Activated naive CD4-positive, alpha-beta T cell treated with anti-CD3 and anti-CD28 coated beads for 36 hours (primary cell): Measurements from ENCODE around the gene EZR. TPM values are rescaled to one million over a fixed set of nuclear protein-coding genes. Genes with fewer than 3 reads are reported as not detected.
"Not testable (repeated sequence)": the region's sequence is repeated elsewhere in the genome, so short reads cannot be mapped to it uniquely, and the experiment has no call there.

Experiments used
- CTCF ChIA-PET: fragments of 350-600 bp; sonication (Branson Sonifier 250); formaldehyde crosslinking; loops from one replicate; lab custom pipeline; 2021; ENCODE audit warnings: antibody characterized with exemption; lab: Charles Lee
- DNase-seq: peaks from one replicate; pipeline ENCODE4 v3.0.0-alpha.2; 2020
- H3K27ac Mint-ChIP-seq: one replicate; pipeline ENCODE4 v1.8.0; 2021; ENCODE audit warnings: mild to moderate bottlenecking, mixed read lengths
- H3K27me3 Mint-ChIP-seq: one replicate; pipeline ENCODE4 v1.8.0; 2021; ENCODE audit warnings: low read depth, mixed read lengths
- H3K36me3 Mint-ChIP-seq: one replicate; pipeline ENCODE4 v1.8.0; 2021; ENCODE audit warnings: low read depth, mixed read lengths
- H3K4me1 Mint-ChIP-seq: one replicate; pipeline ENCODE4 v1.8.0; 2021; ENCODE audit warnings: low read depth, mixed read lengths
- H3K4me3 Mint-ChIP-seq: one replicate; pipeline ENCODE4 v1.8.0; 2021; ENCODE audit warnings: mild to moderate bottlenecking, moderate library complexity, mixed read lengths
- H3K9me3 Mint-ChIP-seq: one replicate; pipeline ENCODE4 v1.8.0; 2021; ENCODE audit warnings: mixed read lengths
- intact Hi-C: fragments of 100-400 bp; cut with micrococcal nuclease; formaldehyde crosslinking; loops from one replicate; pipeline ENCODE4 v1.15.1; 2023
- total RNA-seq, 2 experiments: library from RNA; stranded (reverse); gene quantifications; one replicate each; pipeline ENCODE4 v1.2.3, GENCODE V29; 2021

Gene EZR
- total RNA-seq, 2 experiments from 2014 or later, result 229 to 230 TPM

GRCh38 chr6:158838790-158839189, 19.6 kb upstream of the EZR start:
- H3K36me3 Mint-ChIP-seq, H3K9me3 Mint-ChIP-seq, H3K4me3 Mint-ChIP-seq, H3K27me3 Mint-ChIP-seq, DNase-seq, H3K4me1 Mint-ChIP-seq, H3K27ac Mint-ChIP-seq, intact Hi-C loops: not testable (repeated sequence)
- CTCF ChIA-PET, result interaction anchor here (0.6 kb wide), 2 partner anchors 141 to 286 kb away, joined by 3 read pairs; no protein-coding TSS in a partner anchor

- DNase-seq, result no peak
- H3K9me3 Mint-ChIP-seq, result peaks cover 3% of the 10 kb centered on the region
- H3K4me1 Mint-ChIP-seq, result no peaks in the 10 kb centered on the region
- no peaks in the 10 kb centered on the region for H3K27me3 Mint-ChIP-seq
- no peaks in the 10 kb centered on the region for H3K36me3 Mint-ChIP-seq
- no peak overlapping the region for H3K4me3 Mint-ChIP-seq
- CTCF ChIA-PET, result no interaction called here
- no peak overlapping the region for H3K27ac Mint-ChIP-seq
- intact Hi-C loops, result no loop called here
Measured at GRCh38 chr6:158837684-158838625, 18.8 kb upstream of the EZR start.

GRCh38 chr6:158836625-158837311, 17.6 kb upstream of the EZR start:
- H3K9me3 Mint-ChIP-seq, result peaks cover 3% of the 10 kb centered on the region
- intact Hi-C loops, result no loop called here
- H3K36me3 Mint-ChIP-seq, result no peaks in the 10 kb centered on the region
- CTCF ChIA-PET, result no interaction called here
- no peak overlapping the region for H3K4me3 Mint-ChIP-seq
- H3K27me3 Mint-ChIP-seq, result no peaks in the 10 kb centered on the region
- no peaks in the 10 kb centered on the region for H3K4me1 Mint-ChIP-seq
- DNase-seq, result no peak
- no peak overlapping the region for H3K27ac Mint-ChIP-seq

DNA sequence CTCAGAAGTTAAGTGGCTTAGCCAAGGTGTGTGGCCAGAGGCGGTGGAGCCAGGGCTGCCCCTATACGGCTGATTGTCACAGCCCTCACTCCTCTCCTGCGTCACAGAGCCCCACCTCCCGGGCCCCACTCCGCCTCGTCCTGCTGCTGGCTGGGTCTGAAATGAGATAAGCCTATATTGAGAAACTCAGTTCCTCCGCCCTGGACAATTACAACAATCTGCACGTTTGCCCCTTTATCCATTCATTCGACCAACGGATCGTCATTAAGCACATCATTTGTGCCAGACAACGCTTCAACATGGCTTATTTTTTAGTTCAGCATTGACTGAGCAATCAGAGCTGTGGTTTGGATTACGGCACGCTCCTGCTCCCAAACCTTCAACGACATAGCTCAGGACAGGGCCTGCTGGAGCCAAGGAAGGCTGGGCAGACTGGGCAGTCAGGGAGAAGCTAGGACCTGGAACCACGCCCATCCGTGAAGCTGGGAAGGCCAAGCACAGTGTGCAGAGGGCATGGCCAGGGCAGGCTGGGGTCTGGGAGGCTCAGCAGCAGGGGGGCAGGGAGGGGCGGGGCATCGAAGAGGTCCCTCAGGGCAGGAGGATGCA, 16.6 kb upstream of the EZR start:
- no peaks in the 10 kb centered on the region for H3K27me3 Mint-ChIP-seq
- intact Hi-C loops, result no loop called here
- no peak overlapping the region for H3K4me3 Mint-ChIP-seq
- no peak overlapping the region for H3K27ac Mint-ChIP-seq
- CTCF ChIA-PET, result no interaction called here
- H3K36me3 Mint-ChIP-seq, result no peaks in the 10 kb centered on the region
- peaks cover 3% of the 10 kb centered on the region for H3K9me3 Mint-ChIP-seq
- DNase-seq, result no peak
- H3K4me1 Mint-ChIP-seq, result no peaks in the 10 kb centered on the region

GRCh38 chr6:158834675-158835385, 15.7 kb upstream of the EZR start:
- H3K9me3 Mint-ChIP-seq, result no peaks in the 10 kb centered on the region
- H3K36me3 Mint-ChIP-seq, result no peaks in the 10 kb centered on the region
- intact Hi-C loops, result no loop called here
- no peak overlapping the region for H3K4me3 Mint-ChIP-seq
- H3K27ac Mint-ChIP-seq, result no peak overlapping the region
- no peaks in the 10 kb centered on the region for H3K27me3 Mint-ChIP-seq
- DNase-seq, result no peak
- H3K4me1 Mint-ChIP-seq, result no peaks in the 10 kb centered on the region
- CTCF ChIA-PET, result no interaction called here

DNA sequence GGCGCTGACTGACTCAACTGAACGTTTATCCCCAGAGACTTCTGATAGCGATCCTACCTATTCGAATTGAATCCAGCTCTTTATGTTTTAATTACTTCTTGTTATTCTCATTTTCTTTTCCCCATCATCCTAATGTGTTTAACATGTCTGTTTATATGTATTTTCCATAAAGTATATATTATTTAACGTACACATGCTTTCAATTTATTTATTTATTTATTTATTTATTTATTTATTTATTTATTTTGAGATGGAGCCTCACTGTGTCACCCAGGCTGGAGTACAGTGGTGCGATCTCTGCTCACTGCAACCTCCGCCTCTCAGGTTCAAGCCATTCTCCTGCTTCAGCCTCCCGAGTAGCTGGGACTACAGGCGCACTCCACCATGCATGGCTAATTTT, 13.6 kb upstream of the EZR start:
- H3K4me3 Mint-ChIP-seq, H3K27me3 Mint-ChIP-seq, DNase-seq, H3K9me3 Mint-ChIP-seq, intact Hi-C loops, H3K27ac Mint-ChIP-seq, H3K36me3 Mint-ChIP-seq, H3K4me1 Mint-ChIP-seq: not testable (repeated sequence)
- CTCF ChIA-PET, result interaction anchor here (1.5 kb wide), 1 partner anchor 10 kb away, joined by 3 read pairs; no protein-coding TSS in a partner anchor

DNA sequence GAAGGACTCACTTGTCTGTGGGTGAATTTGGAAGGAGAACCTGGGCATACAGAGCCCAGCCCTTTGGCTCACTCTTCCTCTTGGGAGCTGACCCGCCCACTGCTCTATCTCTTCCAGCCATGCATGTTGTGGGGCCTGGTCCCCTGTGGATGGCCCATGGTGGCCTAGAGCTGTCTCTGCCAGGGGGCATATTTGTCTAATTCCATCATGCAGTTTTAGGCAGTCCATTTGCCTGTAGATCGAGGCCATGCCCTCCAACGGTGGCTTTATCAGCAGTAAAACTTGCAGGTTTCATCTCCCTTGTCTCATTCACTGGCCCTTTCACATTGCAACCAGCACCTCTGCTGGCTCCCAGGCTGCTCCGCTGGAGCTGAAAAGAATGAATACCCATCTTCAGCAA, 12.9 kb upstream of the EZR start:
- CTCF ChIA-PET, result interaction anchor here (1.5 kb wide), 1 partner anchor 9 kb away, joined by 3 read pairs; no protein-coding TSS in a partner anchor
- Mint-ChIP-seq H3K27me3 (no peaks in the 10 kb centered on the region), H3K4me1 (peaks cover 3% of the 10 kb centered on the region), H3K4me3 (no peak overlapping the region), H3K9me3 (no peaks in the 10 kb centered on the region), H3K27ac (no peak overlapping the region), H3K36me3 (no peaks in the 10 kb centered on the region)
- no peak for DNase-seq
- intact Hi-C loops, result no loop called here

DNA sequence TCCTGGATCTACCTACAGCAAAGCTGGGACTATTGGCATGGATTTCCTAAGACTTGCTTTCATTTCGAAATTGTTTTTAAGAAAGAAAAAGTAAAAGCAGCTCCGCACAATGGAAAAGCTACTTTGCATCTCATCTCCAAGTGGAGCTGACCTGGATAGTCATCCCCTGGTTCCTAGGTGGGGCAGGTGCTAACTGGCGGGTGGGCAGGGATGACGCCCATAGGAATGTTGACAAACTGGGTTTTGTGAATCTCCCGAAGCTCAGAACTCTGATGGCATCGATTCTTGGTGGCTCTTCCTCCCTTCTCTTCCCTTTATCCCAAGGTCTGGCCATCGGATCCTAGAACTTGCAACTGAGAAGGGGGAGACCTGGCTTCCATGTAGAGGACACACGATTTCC, 12.4 kb upstream of the EZR start:
- Mint-ChIP-seq H3K27ac (no peak overlapping the region), H3K36me3 (no peaks in the 10 kb centered on the region), H3K4me1 (peaks cover 7% of the 10 kb centered on the region), H3K27me3 (no peaks in the 10 kb centered on the region), H3K4me3 (no peak overlapping the region), H3K9me3 (no peaks in the 10 kb centered on the region)
- DNase-seq, result no peak
- CTCF ChIA-PET, result interaction anchor here (1.5 kb wide), 1 partner anchor 8 kb away, joined by 3 read pairs; no protein-coding TSS in a partner anchor
- intact Hi-C loops, result no loop called here

DNA sequence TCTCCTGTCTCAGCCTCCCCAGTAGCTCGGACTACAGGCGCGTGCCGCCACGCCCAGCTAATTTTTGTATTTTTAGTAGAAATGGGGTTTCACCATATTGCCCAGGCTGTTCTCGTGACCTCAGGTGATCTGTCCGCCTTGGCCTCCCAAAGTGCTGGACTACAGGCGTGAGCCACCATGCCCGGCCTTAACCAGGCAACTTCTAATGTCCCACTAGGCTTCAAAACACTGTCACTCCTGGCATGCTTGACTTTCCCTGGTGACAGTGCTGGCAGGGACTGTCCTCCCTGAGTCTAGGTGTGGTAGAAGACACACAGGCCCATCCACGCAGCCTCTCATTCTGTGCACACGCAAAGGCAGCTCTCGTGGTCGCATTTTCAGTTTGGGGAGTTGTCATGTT, 11.6 kb upstream of the EZR start:
- H3K36me3 Mint-ChIP-seq, result no peaks in the 10 kb centered on the region
- no peaks in the 10 kb centered on the region for H3K9me3 Mint-ChIP-seq
- H3K4me3 Mint-ChIP-seq, result no peak overlapping the region
- CTCF ChIA-PET, result no interaction called here
- peaks cover 7% of the 10 kb centered on the region for H3K4me1 Mint-ChIP-seq
- no peak overlapping the region for H3K27ac Mint-ChIP-seq
- no peaks in the 10 kb centered on the region for H3K27me3 Mint-ChIP-seq
- intact Hi-C loops, result no loop called here
- no peak for DNase-seq

DNA sequence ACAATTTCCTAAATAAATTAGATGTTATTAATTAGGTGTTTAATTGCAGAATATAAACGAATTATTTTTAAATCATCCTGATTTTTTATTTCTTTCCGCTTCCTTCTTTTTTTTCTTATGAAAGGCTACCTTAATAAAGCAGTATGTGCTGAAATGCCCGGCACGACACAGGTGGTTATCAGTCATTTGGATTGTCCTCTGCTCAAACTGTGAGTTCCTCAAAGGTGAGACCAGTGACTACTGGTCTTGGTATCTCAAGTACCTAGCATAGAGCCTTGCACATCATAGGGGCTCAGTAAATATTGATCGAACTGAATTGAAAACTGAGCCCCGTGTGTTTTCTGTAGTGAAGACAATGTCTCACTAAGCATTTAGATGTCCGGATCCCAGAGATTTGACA, 9.6 kb upstream of the EZR start:
- DNase-seq, result no peak
- Mint-ChIP-seq H3K36me3 (no peaks in the 10 kb centered on the region), H3K4me1 (peaks cover 7% of the 10 kb centered on the region), H3K9me3 (no peaks in the 10 kb centered on the region), H3K27ac (no peak overlapping the region), H3K4me3 (no peak overlapping the region), H3K27me3 (no peaks in the 10 kb centered on the region)
- intact Hi-C loops, result no loop called here
- CTCF ChIA-PET, result no interaction called here

- H3K9me3 Mint-ChIP-seq, result no peaks in the 10 kb centered on the region
- no peaks in the 10 kb centered on the region for H3K36me3 Mint-ChIP-seq
- CTCF ChIA-PET, result no interaction called here
- H3K27ac Mint-ChIP-seq, result peak overlapping the region; percentile 26
- H3K4me1 Mint-ChIP-seq, result peaks cover 17% of the 10 kb centered on the region
- no peak for DNase-seq
- no peaks in the 10 kb centered on the region for H3K27me3 Mint-ChIP-seq
- no peak overlapping the region for H3K4me3 Mint-ChIP-seq
- intact Hi-C loops, result no loop called here
Measured at GRCh38 chr6:158826819-158827501, 7.8 kb upstream of the EZR start.

DNA sequence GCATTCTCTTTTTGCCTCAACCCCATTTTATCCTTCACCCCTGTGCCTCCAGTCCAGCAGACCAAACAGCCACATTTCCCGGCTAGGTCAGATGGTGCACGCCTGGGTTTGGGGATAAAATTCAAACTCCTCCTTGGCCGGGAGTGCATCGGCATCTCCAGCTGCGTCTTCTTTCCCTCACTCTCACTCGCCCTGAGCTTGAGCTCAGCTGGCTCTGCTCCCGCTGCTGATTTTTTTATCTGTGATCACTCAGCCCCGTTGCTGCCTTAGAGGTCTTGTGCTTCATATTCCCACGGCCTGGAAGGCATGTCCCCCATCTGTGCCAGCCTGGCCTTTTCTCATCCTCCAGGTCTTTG, 6.8 kb upstream of the EZR start:
- Mint-ChIP-seq H3K36me3 (no peaks in the 10 kb centered on the region), H3K27ac (no peak overlapping the region), H3K9me3 (no peaks in the 10 kb centered on the region), H3K4me3 (no peak overlapping the region), H3K4me1 (peaks cover 21% of the 10 kb centered on the region), H3K27me3 (no peaks in the 10 kb centered on the region)
- intact Hi-C loops, result no loop called here
- CTCF ChIA-PET, result no interaction called here
- DNase-seq, result no peak
